GM23338 (cell line): Measurements from ENCODE around the gene RCOR3. TPM values are rescaled to one million over a fixed set of nuclear protein-coding genes. Genes with fewer than 3 reads are reported as not detected.

Experiments
- ATAC-seq: fragments of 200-7000 bp; cut with Tn5 transposase; 3 replicates; pipeline ENCODE4 v1.9.1; 2020
- DNase-seq: peaks from one replicate; pipeline ENCODE4 v3.0.0-alpha.2; 2015; ENCODE audit warnings: low spot score
- H2AFZ ChIP-seq: fragments of 200-600 bp; sonication (generic); 2 replicates; pipeline ENCODE4 v1.8.0; 2016; ENCODE audit warnings: antibody characterized with exemption, mild to moderate bottlenecking, moderate library complexity
- H3F3A ChIP-seq: fragments of 200-600 bp; sonication (generic); replicated peaks from 2 replicates; pipeline ENCODE4 v1.8.0; 2017; ENCODE audit warnings: antibody characterized with exemption, mixed run types, low read depth
- H3K27ac ChIP-seq: fragments of 200-600 bp; sonication (generic); 2 replicates; pipeline ENCODE4 v1.6.1; 2016; ENCODE audit warnings: low read depth
- H3K27me3 ChIP-seq: fragments of 200-600 bp; sonication (generic); 2 replicates; pipeline ENCODE4 v1.8.0; 2016; ENCODE audit warnings: mild to moderate bottlenecking, mixed run types, moderate library complexity; ENCODE audit not compliant: insufficient read depth
- H3K36me3 ChIP-seq: fragments of 200-600 bp; sonication (generic); 2 replicates; pipeline ENCODE4 v1.8.0; 2016; ENCODE audit warnings: mild to moderate bottlenecking; ENCODE audit not compliant: insufficient read depth
- H3K4me1 ChIP-seq: fragments of 200-600 bp; sonication (generic); 2 replicates; pipeline ENCODE4 v1.8.0; 2016; ENCODE audit warnings: mild to moderate bottlenecking, moderate library complexity; ENCODE audit not compliant: insufficient read depth
- H3K4me2 ChIP-seq: fragments of 200-600 bp; sonication (generic); 2 replicates; pipeline ENCODE4 v1.7.1; 2017; ENCODE audit warnings: mixed run types
- H3K4me3 ChIP-seq: fragments of 200-600 bp; sonication (generic); 2 replicates; pipeline ENCODE4 v1.6.1; 2016; ENCODE audit warnings: mixed run types
- H3K79me2 ChIP-seq: fragments of 200-600 bp; sonication (generic); replicated peaks from 2 replicates; pipeline ENCODE4 v1.8.0; 2017; ENCODE audit warnings: mild to moderate bottlenecking; ENCODE audit not compliant: insufficient read depth
- H3K9me2 ChIP-seq: fragments of 200-600 bp; sonication (generic); 2 replicates; pipeline ENCODE4 v1.8.0; 2017; ENCODE audit not compliant: insufficient read depth
- H4K20me1 ChIP-seq: fragments of 200-600 bp; sonication (generic); replicated peaks from 2 replicates; pipeline ENCODE4 v1.8.0; 2017; ENCODE audit warnings: mild to moderate bottlenecking; ENCODE audit not compliant: insufficient read depth
- H3K27ac Mint-ChIP-seq: 2 replicates; pipeline ENCODE4 v1.8.0; 2020; ENCODE audit warnings: inconsistent platforms, mild to moderate bottlenecking, moderate library complexity, mixed read lengths
- H3K27me3 Mint-ChIP-seq: 3 replicates; pipeline ENCODE4 v1.8.0; 2022; ENCODE audit warnings: low read depth, mild to moderate bottlenecking, moderate library complexity, mixed read lengths, inconsistent platforms; ENCODE audit not compliant: insufficient read depth, poor library complexity
- H3K36me3 Mint-ChIP-seq: 3 replicates; pipeline ENCODE4 v1.8.0; 2021; ENCODE audit warnings: low read depth, mild to moderate bottlenecking, inconsistent platforms, moderate library complexity, mixed read lengths
- H3K4me1 Mint-ChIP-seq: 3 replicates; pipeline ENCODE4 v1.8.0; 2020; ENCODE audit warnings: mild to moderate bottlenecking, inconsistent platforms, mixed read lengths
- H3K4me3 Mint-ChIP-seq: 3 replicates; pipeline ENCODE4 v1.8.0; 2021; ENCODE audit warnings: moderate library complexity, mild to moderate bottlenecking, inconsistent platforms, mixed read lengths
- H3K9me3 Mint-ChIP-seq: 3 replicates; pipeline ENCODE4 v1.8.0; 2020; ENCODE audit warnings: moderate library complexity, mild to moderate bottlenecking, inconsistent platforms, mixed read lengths
- CREB1 ChIP-seq: fragments of 250-450 bp; sonication (Bioruptor Pico); IDR thresholded peaks from 2 replicates; pipeline ENCODE4 v1.5.0; 2020; ENCODE audit warnings: low read depth, mild to moderate bottlenecking, moderate library complexity
- EZH2 ChIP-seq: fragments of 200-600 bp; sonication (generic); IDR thresholded peaks from one replicate; pipeline ENCODE4 v1.8.0; 2017; ENCODE audit warnings: antibody characterized with exemption, mild to moderate bottlenecking, low read depth; ENCODE audit not compliant: unreplicated experiment
- EZH2phosphoT487 ChIP-seq: fragments of 200-600 bp; sonication (generic); IDR thresholded peaks from one replicate; pipeline ENCODE4 v1.8.1; 2018; ENCODE audit warnings: antibody characterized with exemption; ENCODE audit not compliant: unreplicated experiment
- JUNB ChIP-seq: IDR thresholded peaks from one replicate; pipeline ENCODE4 v1.6.1; 2016; ENCODE audit warnings: antibody characterized with exemption; ENCODE audit not compliant: unreplicated experiment
- NANOG ChIP-seq: IDR thresholded peaks from 2 replicates; pipeline ENCODE4 v1.6.1; 2016; ENCODE audit warnings: antibody characterized with exemption, borderline replicate concordance
- POLR2AphosphoS5 ChIP-seq: IDR thresholded peaks from 2 replicates; pipeline ENCODE4 v1.6.1; 2016; ENCODE audit warnings: antibody characterized with exemption, low read depth
- STAT1 ChIP-seq: IDR thresholded peaks from one replicate; pipeline ENCODE4 v1.6.1; 2016; ENCODE audit warnings: antibody characterized with exemption; ENCODE audit not compliant: unreplicated experiment
- ZNF114 ChIP-seq: fragments of 250-450 bp; sonication (Bioruptor Pico); IDR thresholded peaks from 2 replicates; pipeline ENCODE4 v1.5.0; 2020; ENCODE audit warnings: mild to moderate bottlenecking, moderate library complexity
- ZNF331 ChIP-seq: fragments of 250-450 bp; sonication (Bioruptor Pico); IDR thresholded peaks from 2 replicates; pipeline ENCODE4 v1.5.0; 2020; ENCODE audit warnings: low read depth, mild to moderate bottlenecking, moderate library complexity
- polyA plus RNA-seq: library from polyadenylated mRNA; unstranded; fragments of >200 nt; fragmentation: Nextera tagmentation; extraction: Ambion mirVana; gene quantifications from 2 replicates; pipeline ENCODE4 v1.2.1, GENCODE V29; 2016
- total RNA-seq: library from RNA; depleted of rRNA; stranded (reverse); fragments of >200 nt; shearing (Covaris generic); gene quantifications from 2 replicates; pipeline ENCODE4 v1.2.3, GENCODE V29; 2014
- TF ChIP-seq, protein P1 (sequence below): fragments of 250-450 bp; sonication (Bioruptor Pico); IDR thresholded peaks from 2 replicates; pipeline ENCODE4 v1.5.0; 2020; ENCODE audit warnings: mild to moderate bottlenecking, moderate library complexity
- TF ChIP-seq, protein P2 (sequence below), 2 experiments: fragments of 200-600 bp in 1 of 2; sonication (generic) in 1 of 2; conservative IDR thresholded peaks; 2 replicates each; pipeline versions ENCODE4 v1.5.1 to v1.6.1; 2016 to 2017; ENCODE audit warnings: antibody characterized with exemption in 2 of 2, low read depth in 2 of 2, mild to moderate bottlenecking in 2 of 2, moderate library complexity in 1 of 2
- TF ChIP-seq, protein P3 (sequence below): IDR thresholded peaks from one replicate; pipeline ENCODE4 v1.6.1; 2018; ENCODE audit warnings: antibody characterized with exemption; ENCODE audit not compliant: unreplicated experiment
- TF ChIP-seq, protein P4 (sequence below): IDR thresholded peaks from 2 replicates; pipeline ENCODE4 v1.6.1; 2016; ENCODE audit warnings: antibody characterized with exemption

RCOR3 gene
- total and polyA plus RNA-seq, 2 experiments from 2014 or later = 19.4 to 26.2 TPM

DNA sequence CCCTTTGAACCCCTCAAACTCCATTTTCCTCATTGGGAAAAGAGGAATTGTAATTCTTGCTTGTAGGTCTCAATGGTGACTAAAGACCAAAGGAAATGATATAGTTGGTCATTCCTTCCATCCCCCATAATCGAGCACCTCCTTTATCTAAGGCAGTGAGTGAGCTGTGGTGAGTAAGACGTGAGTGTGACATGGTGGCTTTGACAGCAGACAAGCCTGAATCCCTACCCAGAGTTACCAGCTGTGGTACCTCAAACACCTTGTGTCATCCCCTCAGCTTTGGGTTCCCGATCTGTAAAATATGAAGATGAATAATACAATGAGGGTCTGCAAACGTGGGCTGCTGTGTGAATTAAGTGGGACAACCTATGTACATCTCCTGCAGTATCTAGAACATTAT, 75.8 kb downstream of the RCOR3 start:
- no peaks in the 10 kb centered on the region for H3K27me3 ChIP-seq
- H3K4me3 Mint-ChIP-seq = no peak overlapping the region
- H3K27ac ChIP-seq = no peak overlapping the region
- no peak overlapping the region for H3K4me2 ChIP-seq
- no peak overlapping the region for H2AFZ ChIP-seq
- no peaks in the 10 kb centered on the region for H3F3A ChIP-seq
- H3K9me2 ChIP-seq = no peaks in the 10 kb centered on the region
- no peak overlapping the region for H3K4me3 ChIP-seq
- H3K9me3 Mint-ChIP-seq = no peaks in the 10 kb centered on the region
- ATAC-seq (no peak), DNase-seq (no peak)
- H4K20me1 ChIP-seq = no peaks in the 10 kb centered on the region; the same call in 1 of the 2 replicates
- peaks cover 7% of the 10 kb centered on the region for H3K27me3 Mint-ChIP-seq
- peaks cover 76% of the 10 kb centered on the region for H3K79me2 ChIP-seq
- no peak overlapping the region for H3K27ac Mint-ChIP-seq
- H3K36me3 ChIP-seq = no peaks in the 10 kb centered on the region
- no peak for TF ChIP-seq EZH2
- TF ChIP-seq JUNB = no peak
- TF ChIP-seq ZNF331 (CRISPR knock-in tag) = no peak
- TF ChIP-seq POLR2AphosphoS5 = no peak
- TF ChIP-seq, protein P1, sequence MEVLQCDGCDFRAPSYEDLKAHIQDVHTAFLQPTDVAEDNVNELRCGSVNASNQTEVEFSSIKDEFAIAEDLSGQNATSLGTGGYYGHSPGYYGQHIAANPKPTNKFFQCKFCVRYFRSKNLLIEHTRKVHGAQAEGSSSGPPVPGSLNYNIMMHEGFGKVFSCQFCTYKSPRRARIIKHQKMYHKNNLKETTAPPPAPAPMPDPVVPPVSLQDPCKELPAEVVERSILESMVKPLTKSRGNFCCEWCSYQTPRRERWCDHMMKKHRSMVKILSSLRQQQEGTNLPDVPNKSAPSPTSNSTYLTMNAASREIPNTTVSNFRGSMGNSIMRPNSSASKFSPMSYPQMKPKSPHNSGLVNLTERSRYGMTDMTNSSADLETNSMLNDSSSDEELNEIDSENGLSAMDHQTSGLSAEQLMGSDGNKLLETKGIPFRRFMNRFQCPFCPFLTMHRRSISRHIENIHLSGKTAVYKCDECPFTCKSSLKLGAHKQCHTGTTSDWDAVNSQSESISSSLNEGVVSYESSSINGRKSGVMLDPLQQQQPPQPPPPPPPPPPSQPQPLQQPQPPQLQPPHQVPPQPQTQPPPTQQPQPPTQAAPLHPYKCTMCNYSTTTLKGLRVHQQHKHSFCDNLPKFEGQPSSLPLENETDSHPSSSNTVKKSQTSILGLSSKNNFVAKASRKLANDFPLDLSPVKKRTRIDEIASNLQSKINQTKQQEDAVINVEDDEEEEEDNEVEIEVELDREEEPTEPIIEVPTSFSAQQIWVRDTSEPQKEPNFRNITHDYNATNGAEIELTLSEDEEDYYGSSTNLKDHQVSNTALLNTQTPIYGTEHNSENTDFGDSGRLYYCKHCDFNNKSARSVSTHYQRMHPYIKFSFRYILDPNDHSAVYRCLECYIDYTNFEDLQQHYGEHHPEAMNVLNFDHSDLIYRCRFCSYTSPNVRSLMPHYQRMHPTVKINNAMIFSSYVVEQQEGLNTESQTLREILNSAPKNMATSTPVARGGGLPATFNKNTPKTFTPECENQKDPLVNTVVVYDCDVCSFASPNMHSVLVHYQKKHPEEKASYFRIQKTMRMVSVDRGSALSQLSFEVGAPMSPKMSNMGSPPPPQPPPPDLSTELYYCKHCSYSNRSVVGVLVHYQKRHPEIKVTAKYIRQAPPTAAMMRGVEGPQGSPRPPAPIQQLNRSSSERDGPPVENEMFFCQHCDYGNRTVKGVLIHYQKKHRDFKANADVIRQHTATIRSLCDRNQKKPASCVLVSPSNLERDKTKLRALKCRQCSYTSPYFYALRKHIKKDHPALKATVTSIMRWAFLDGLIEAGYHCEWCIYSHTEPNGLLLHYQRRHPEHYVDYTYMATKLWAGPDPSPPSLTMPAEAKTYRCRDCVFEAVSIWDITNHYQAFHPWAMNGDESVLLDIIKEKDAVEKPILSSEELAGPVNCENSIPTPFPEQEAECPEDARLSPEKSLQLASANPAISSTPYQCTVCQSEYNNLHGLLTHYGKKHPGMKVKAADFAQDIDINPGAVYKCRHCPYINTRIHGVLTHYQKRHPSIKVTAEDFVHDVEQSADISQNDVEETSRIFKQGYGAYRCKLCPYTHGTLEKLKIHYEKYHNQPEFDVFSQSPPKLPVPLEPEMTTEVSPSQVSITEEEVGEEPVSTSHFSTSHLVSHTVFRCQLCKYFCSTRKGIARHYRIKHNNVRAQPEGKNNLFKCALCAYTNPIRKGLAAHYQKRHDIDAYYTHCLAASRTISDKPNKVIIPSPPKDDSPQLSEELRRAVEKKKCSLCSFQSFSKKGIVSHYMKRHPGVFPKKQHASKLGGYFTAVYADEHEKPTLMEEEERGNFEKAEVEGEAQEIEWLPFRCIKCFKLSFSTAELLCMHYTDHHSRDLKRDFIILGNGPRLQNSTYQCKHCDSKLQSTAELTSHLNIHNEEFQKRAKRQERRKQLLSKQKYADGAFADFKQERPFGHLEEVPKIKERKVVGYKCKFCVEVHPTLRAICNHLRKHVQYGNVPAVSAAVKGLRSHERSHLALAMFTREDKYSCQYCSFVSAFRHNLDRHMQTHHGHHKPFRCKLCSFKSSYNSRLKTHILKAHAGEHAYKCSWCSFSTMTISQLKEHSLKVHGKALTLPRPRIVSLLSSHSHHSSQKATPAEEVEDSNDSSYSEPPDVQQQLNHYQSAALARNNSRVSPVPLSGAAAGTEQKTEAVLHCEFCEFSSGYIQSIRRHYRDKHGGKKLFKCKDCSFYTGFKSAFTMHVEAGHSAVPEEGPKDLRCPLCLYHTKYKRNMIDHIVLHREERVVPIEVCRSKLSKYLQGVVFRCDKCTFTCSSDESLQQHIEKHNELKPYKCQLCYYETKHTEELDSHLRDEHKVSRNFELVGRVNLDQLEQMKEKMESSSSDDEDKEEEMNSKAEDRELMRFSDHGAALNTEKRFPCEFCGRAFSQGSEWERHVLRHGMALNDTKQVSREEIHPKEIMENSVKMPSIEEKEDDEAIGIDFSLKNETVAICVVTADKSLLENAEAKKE = no peak
- no peak for TF ChIP-seq NANOG
- no peak for TF ChIP-seq CREB1 (CRISPR knock-in tag)
- TF ChIP-seq, protein P2, sequence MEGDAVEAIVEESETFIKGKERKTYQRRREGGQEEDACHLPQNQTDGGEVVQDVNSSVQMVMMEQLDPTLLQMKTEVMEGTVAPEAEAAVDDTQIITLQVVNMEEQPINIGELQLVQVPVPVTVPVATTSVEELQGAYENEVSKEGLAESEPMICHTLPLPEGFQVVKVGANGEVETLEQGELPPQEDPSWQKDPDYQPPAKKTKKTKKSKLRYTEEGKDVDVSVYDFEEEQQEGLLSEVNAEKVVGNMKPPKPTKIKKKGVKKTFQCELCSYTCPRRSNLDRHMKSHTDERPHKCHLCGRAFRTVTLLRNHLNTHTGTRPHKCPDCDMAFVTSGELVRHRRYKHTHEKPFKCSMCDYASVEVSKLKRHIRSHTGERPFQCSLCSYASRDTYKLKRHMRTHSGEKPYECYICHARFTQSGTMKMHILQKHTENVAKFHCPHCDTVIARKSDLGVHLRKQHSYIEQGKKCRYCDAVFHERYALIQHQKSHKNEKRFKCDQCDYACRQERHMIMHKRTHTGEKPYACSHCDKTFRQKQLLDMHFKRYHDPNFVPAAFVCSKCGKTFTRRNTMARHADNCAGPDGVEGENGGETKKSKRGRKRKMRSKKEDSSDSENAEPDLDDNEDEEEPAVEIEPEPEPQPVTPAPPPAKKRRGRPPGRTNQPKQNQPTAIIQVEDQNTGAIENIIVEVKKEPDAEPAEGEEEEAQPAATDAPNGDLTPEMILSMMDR (conservative IDR thresholded peaks at IDR 0.05; ENCODE audit: low read depth in 2 of 2) = no peak
- no peak for TF ChIP-seq ZNF114 (CRISPR knock-in tag)
- TF ChIP-seq EZH2phosphoT487 = no peak
- TF ChIP-seq, protein P3, sequence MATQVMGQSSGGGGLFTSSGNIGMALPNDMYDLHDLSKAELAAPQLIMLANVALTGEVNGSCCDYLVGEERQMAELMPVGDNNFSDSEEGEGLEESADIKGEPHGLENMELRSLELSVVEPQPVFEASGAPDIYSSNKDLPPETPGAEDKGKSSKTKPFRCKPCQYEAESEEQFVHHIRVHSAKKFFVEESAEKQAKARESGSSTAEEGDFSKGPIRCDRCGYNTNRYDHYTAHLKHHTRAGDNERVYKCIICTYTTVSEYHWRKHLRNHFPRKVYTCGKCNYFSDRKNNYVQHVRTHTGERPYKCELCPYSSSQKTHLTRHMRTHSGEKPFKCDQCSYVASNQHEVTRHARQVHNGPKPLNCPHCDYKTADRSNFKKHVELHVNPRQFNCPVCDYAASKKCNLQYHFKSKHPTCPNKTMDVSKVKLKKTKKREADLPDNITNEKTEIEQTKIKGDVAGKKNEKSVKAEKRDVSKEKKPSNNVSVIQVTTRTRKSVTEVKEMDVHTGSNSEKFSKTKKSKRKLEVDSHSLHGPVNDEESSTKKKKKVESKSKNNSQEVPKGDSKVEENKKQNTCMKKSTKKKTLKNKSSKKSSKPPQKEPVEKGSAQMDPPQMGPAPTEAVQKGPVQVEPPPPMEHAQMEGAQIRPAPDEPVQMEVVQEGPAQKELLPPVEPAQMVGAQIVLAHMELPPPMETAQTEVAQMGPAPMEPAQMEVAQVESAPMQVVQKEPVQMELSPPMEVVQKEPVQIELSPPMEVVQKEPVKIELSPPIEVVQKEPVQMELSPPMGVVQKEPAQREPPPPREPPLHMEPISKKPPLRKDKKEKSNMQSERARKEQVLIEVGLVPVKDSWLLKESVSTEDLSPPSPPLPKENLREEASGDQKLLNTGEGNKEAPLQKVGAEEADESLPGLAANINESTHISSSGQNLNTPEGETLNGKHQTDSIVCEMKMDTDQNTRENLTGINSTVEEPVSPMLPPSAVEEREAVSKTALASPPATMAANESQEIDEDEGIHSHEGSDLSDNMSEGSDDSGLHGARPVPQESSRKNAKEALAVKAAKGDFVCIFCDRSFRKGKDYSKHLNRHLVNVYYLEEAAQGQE = no peak
- no peak for TF ChIP-seq STAT1
- TF ChIP-seq, protein P4, sequence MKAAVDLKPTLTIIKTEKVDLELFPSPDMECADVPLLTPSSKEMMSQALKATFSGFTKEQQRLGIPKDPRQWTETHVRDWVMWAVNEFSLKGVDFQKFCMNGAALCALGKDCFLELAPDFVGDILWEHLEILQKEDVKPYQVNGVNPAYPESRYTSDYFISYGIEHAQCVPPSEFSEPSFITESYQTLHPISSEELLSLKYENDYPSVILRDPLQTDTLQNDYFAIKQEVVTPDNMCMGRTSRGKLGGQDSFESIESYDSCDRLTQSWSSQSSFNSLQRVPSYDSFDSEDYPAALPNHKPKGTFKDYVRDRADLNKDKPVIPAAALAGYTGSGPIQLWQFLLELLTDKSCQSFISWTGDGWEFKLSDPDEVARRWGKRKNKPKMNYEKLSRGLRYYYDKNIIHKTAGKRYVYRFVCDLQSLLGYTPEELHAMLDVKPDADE = no peak
- peaks cover 24% of the 10 kb centered on the region for H3K4me1 ChIP-seq
- peaks cover 4% of the 10 kb centered on the region; the same call in 2 of the 3 replicates for H3K36me3 Mint-ChIP-seq
- peaks cover 48% of the 10 kb centered on the region for H3K4me1 Mint-ChIP-seq
